ENCODE data around the gene SPATA21.
"Not testable (repeated sequence)": the region's sequence is repeated elsewhere in the genome, so short reads cannot be mapped to it uniquely, and the experiment has no call there.

- TF ChIP-seq CTCF, POLR2A (IDR thresholded peaks at IDR 0.05): not testable (repeated sequence)
These were observed 49.8 kb upstream of the SPATA21 start for GRCh38 chr1:16487011-16487410.

Data from testis (tissue), 2 donors.